Common myeloid progenitor, CD34-positive (primary cell): ENCODE results near the gene ADA.
A peak's percentile ranks its signal among the peaks of the same experiment; 100 is the strongest.

Experiments
- CTCF ChIA-PET: fragments of 350-600 bp; sonication (Branson Sonifier 250); formaldehyde crosslinking; loops from one replicate; lab custom pipeline; 2021; ENCODE audit warnings: antibody characterized with exemption; lab: Charles Lee
- POLR2A ChIA-PET: fragments of 350-600 bp; sonication (Branson Sonifier 250); formaldehyde crosslinking; loops from one replicate; lab custom pipeline; 2021; ENCODE audit warnings: antibody characterized with exemption; lab: Charles Lee
- DNase-seq, 3 donors: peaks; one replicate each; pipeline versions ENCODE4 v3.0.0 to v3.0.0-alpha.2; 2013
- H3K27ac ChIP-seq, 2 experiments: 1 replicate in 1 of 2; 2 replicates in 1 of 2; pipeline ENCODE4 v1.7.0; 2013; ENCODE audit warnings: inconsistent platforms in 2 of 2, low read length in 2 of 2, mild to moderate bottlenecking in 2 of 2, low read depth in 1 of 2, moderate library complexity in 1 of 2; ENCODE audit not compliant: severe bottlenecking in 2 of 2, insufficient read depth in 1 of 2, poor library complexity in 1 of 2
- H3K27me3 ChIP-seq, 5 experiments: replicated peaks in 2 of 5; 1 replicate in 3 of 5; 2 replicates in 2 of 5; pipeline versions ENCODE4 v1.6.1 to v1.7.0; 2013; ENCODE audit warnings: low read length in 4 of 5, mild to moderate bottlenecking in 2 of 5, moderate library complexity in 2 of 5, inconsistent platforms in 1 of 5; ENCODE audit not compliant: insufficient read depth in 5 of 5, control insufficient read depth in 4 of 5
- H3K36me3 ChIP-seq, 4 experiments: 1 replicate in 2 of 4; 2 replicates in 2 of 4; pipeline versions ENCODE4 v1.6.1 to v1.7.0; 2013; ENCODE audit warnings: low read length in 3 of 4, control low read depth in 1 of 4, mild to moderate bottlenecking in 1 of 4; ENCODE audit not compliant: control insufficient read depth in 4 of 4, insufficient read depth in 4 of 4
- H3K4me1 ChIP-seq, 4 experiments: 1 replicate in 3 of 4; 2 replicates in 1 of 4; pipeline versions ENCODE4 v1.6.1 to v1.7.1; 2013; ENCODE audit warnings: low read length in 3 of 4, mild to moderate bottlenecking in 3 of 4, control low read depth in 1 of 4, inconsistent platforms in 1 of 4, moderate library complexity in 1 of 4; ENCODE audit not compliant: control insufficient read depth in 4 of 4, insufficient read depth in 4 of 4; ENCODE audit errors: control extremely low read depth in 1 of 4
- H3K4me3 ChIP-seq, 7 experiments: 1 replicate in 4 of 7; 2 replicates in 3 of 7; pipeline versions ENCODE4 v1.5.1 to v1.7.0; 2013; ENCODE audit warnings: mild to moderate bottlenecking in 7 of 7, low read length in 6 of 7, moderate library complexity in 6 of 7, inconsistent platforms in 2 of 7, low read depth in 2 of 7, control low read depth in 1 of 7; ENCODE audit not compliant: insufficient read depth in 4 of 7, control insufficient read depth in 1 of 7; ENCODE audit errors: extremely low read depth in 1 of 7
- H3K9me3 ChIP-seq, 5 experiments: 1 replicate in 4 of 5; 2 replicates in 1 of 5; pipeline versions ENCODE4 v1.6.1 to v1.7.1; 2013; ENCODE audit warnings: low read length in 4 of 5, mild to moderate bottlenecking in 2 of 5, inconsistent platforms in 1 of 5, low read depth in 1 of 5, moderate library complexity in 1 of 5; ENCODE audit not compliant: control insufficient read depth in 4 of 5, insufficient read depth in 2 of 5; ENCODE audit errors: control extremely low read depth in 1 of 5
- WGBS: methylation state at CpG from one replicate; pipeline ENCODE4 v1.1.5; 2013; ENCODE audit not compliant: insufficient coverage; 5-methylcytosine and 5-hydroxymethylcytosine counted together

The ADA gene

GRCh38 chr20:44596876-44597275 is 54.6 kb downstream of the ADA start:
- H3K9me3 ChIP-seq = no peaks in the 10 kb centered on the region
- peaks cover 0 to under 1% (median 0%) of the 10 kb centered on the region in 4 experiments for H3K36me3 ChIP-seq
- ChIA-PET CTCF (interaction anchor here (1.5 to 5.4 kb wide), 5 partner anchors 11 to 381 kb away, joined by 4 to 32 read pairs (median 14); no protein-coding TSS in a partner anchor), POLR2A (no interaction called here)
- no peak for DNase-seq
- H3K27me3 ChIP-seq = no peaks in the 10 kb centered on the region
- WGBS = no CpG with 5 or more reads among the region's 3 CpGs
- H3K27ac ChIP-seq = no peak overlapping the region
- H3K4me3 ChIP-seq = no peak overlapping the region
- H3K4me1 ChIP-seq = peaks cover 11 to 47% (median 31%) of the 10 kb centered on the region in 4 experiments

DNA sequence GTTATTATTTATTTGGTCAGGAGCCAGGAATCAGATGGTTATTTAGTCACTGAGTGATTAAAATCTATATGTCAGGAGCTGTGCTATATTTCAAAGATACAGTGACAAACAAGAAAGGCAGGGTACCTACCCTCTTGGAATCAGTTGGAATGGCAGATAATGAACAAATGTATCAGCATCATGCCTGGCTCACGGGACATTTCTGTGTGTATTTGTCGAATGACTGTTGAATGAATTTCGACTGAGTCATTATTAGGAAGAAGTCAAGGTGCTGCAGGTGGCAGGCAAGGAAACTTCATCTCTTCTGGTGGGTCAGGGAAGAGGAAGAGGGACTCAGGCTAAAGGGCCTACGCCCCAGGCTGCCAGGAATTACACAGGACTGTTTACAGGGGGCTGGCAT is 55.5 kb downstream of the ADA start:
- DNase-seq = no peak
- no peak overlapping the region for H3K27ac ChIP-seq
- peaks cover 0 to 3% (median 0%) of the 10 kb centered on the region in 4 experiments for H3K36me3 ChIP-seq
- H3K9me3 ChIP-seq = no peaks in the 10 kb centered on the region
- H3K27me3 ChIP-seq = no peaks in the 10 kb centered on the region
- peaks cover 11 to 38% (median 24%) of the 10 kb centered on the region in 4 experiments for H3K4me1 ChIP-seq
- ChIA-PET CTCF (interaction anchor here (3.8 to 5.4 kb wide), 2 partner anchors 13 to 21 kb away, joined by 31 to 32 read pairs; no protein-coding TSS in a partner anchor), POLR2A (no interaction called here)
- H3K4me3 ChIP-seq = no peak overlapping the region
- 95% methylated on average over 4 of the region's 4 CpGs for WGBS

GRCh38 chr20:44594730-44595129 is 56.8 kb downstream of the ADA start:
- H3K9me3 ChIP-seq = no peaks in the 10 kb centered on the region
- peaks cover 0 to 13% (median 0%) of the 10 kb centered on the region in 4 experiments for H3K36me3 ChIP-seq
- POLR2A ChIA-PET = no interaction called here
- peak; percentile 38 to 89 (median 84) for DNase-seq
- WGBS = 100% methylated on average over 1 of the region's 1 CpG
- H3K4me1 ChIP-seq = peaks cover 11 to 27% (median 22%) of the 10 kb centered on the region in 4 experiments
- CTCF ChIA-PET = interaction anchor here (0.6 to 2.1 kb wide), 8 partner anchors 9 to 59 kb away, joined by 3 to 13 read pairs (median 6); partner anchors contain the start of gene PKIG
- H3K4me3 ChIP-seq = no peak overlapping the region
- H3K27ac ChIP-seq = no peak overlapping the region
- no peaks in the 10 kb centered on the region for H3K27me3 ChIP-seq

GRCh38 chr20:44593751-44594150 is 57.7 kb downstream of the ADA start:
- 80% methylated on average over 1 of the region's 2 CpGs for WGBS
- CTCF ChIA-PET = interaction anchor here (0.9 to 2.1 kb wide), 10 partner anchors 8 to 89 kb away, joined by 3 to 13 read pairs (median 4); partner anchors contain the start of gene PKIG
- peaks cover 0 to 13% (median 0%) of the 10 kb centered on the region in 4 experiments for H3K36me3 ChIP-seq
- DNase-seq = no peak
- no peak overlapping the region for H3K4me3 ChIP-seq
- POLR2A ChIA-PET = no interaction called here
- H3K9me3 ChIP-seq = no peaks in the 10 kb centered on the region
- H3K27ac ChIP-seq = no peak overlapping the region
- H3K4me1 ChIP-seq = peaks cover 7 to 21% (median 15%) of the 10 kb centered on the region in 4 experiments
- no peaks in the 10 kb centered on the region for H3K27me3 ChIP-seq

DNA sequence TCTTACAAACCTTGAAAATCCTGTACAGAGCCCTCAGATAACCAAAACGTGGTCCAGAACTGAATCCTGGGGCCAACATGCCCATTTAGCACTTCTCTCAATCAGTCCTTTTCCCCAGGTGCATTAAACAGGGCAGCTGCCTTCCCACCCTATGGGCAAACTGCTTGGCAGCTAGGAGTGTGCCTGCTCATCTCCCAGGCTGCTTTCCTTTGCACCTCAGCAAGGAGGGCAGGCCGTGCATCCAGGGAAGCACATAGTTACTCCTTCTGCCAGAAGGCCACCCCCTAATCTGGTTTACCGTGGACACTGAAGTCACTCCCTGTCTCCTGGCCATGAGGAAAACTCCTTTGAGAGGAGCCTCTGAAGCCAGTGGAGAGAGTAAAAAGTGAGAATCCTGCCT is 59.1 kb downstream of the ADA start:
- 97% methylated on average over 3 of the region's 3 CpGs for WGBS
- POLR2A ChIA-PET = no interaction called here
- CTCF ChIA-PET = interaction anchor here (1.0 to 2.1 kb wide), 3 partner anchors 10 to 18 kb away, joined by 3 to 8 read pairs (median 3); no protein-coding TSS in a partner anchor
- no peaks in the 10 kb centered on the region for H3K27me3 ChIP-seq
- H3K9me3 ChIP-seq = no peaks in the 10 kb centered on the region
- H3K36me3 ChIP-seq = peaks cover 0 to 13% (median 0%) of the 10 kb centered on the region in 4 experiments
- H3K27ac ChIP-seq = no peak overlapping the region
- no peak for DNase-seq
- no peak overlapping the region for H3K4me3 ChIP-seq
- H3K4me1 ChIP-seq = peaks cover 0 to 10% (median 2%) of the 10 kb centered on the region in 4 experiments

- Histone ChIP-seq H3K9me3 (no peaks in the 10 kb centered on the region), H3K27me3 (no peaks in the 10 kb centered on the region), H3K4me1 (peaks cover 5 to 20% (median 10%) of the 10 kb centered on the region in 4 experiments), H3K27ac (no peak overlapping the region), H3K36me3 (peaks cover 0 to 13% (median 0%) of the 10 kb centered on the region in 4 experiments), H3K4me3 (no peak overlapping the region)
- ChIA-PET POLR2A (interaction anchor here (0.6 kb wide), 1 partner anchor 15 kb away, joined by 5 read pairs; no protein-coding TSS in a partner anchor), CTCF (interaction anchor here (1.0 to 2.1 kb wide), 8 partner anchors 7 to 19 kb away, joined by 3 to 11 read pairs (median 4); no protein-coding TSS in a partner anchor)
- no peak for DNase-seq
- WGBS = 96% methylated on average over 6 of the region's 9 CpGs
Measured at GRCh38 chr20:44590980-44591778, 60.3 kb downstream of the ADA start.
